Measurements from ENCODE around the gene RGL4. TPM values are rescaled to one million over a fixed set of nuclear protein-coding genes. Genes with fewer than 3 reads are reported as not detected.

RGL4 gene
- total RNA-seq, 1 donor from 2014 or later: not detected

GRCh38 chr22:23697031-23697970, 6.5 kb downstream of the RGL4 start:
- H3K27ac Mint-ChIP-seq (ENCODE audit: unreplicated experiment): no peak overlapping the region
- H3K27me3 Mint-ChIP-seq (ENCODE audit: unreplicated experiment): peaks cover 6% of the 10 kb centered on the region
- no peak for DNase-seq
- H3K36me3 Mint-ChIP-seq (ENCODE audit: unreplicated experiment): no peaks in the 10 kb centered on the region
- H3K4me1 Mint-ChIP-seq (ENCODE audit: low read depth, unreplicated experiment): peaks cover 13% of the 10 kb centered on the region
- no peak overlapping the region for H3K4me3 Mint-ChIP-seq (ENCODE audit: unreplicated experiment)
- no peak for TF ChIP-seq CTCF (IDR thresholded peaks at IDR 0.05; ENCODE audit: partially characterized antibody, unreplicated experiment)
- peaks cover 6% of the 10 kb centered on the region for H3K9me3 Mint-ChIP-seq (ENCODE audit: unreplicated experiment)

DNA sequence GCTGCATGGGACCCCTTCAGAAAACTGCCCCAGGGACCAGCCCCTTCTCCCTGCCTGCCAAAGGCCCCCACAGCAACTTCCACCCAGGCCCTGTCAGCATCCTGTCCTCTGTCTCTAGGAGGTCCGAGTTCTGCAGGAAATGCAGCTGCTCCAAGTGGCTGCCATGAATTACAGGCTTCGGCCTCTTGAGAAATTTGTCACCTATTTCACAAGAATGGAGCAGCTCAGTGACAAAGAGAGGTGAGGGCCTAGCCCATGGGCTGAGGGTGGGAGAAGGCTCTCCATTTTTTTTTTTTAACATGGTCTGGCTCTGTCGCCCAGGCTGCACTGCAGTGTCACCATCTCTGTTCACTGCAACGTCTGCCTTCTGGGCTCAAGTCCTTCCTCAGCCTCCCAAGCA, 7.3 kb downstream of the RGL4 start:
- Mint-ChIP-seq H3K4me1 (ENCODE audit: low read depth, unreplicated experiment) (peaks cover 10% of the 10 kb centered on the region), H3K9me3 (ENCODE audit: unreplicated experiment) (peaks cover under 1% of the 10 kb centered on the region), H3K27me3 (ENCODE audit: unreplicated experiment) (peaks cover 3% of the 10 kb centered on the region), H3K36me3 (ENCODE audit: unreplicated experiment) (no peaks in the 10 kb centered on the region), H3K27ac (ENCODE audit: unreplicated experiment) (no peak overlapping the region), H3K4me3 (ENCODE audit: unreplicated experiment) (no peak overlapping the region)
- no peak for DNase-seq
- TF ChIP-seq CTCF (IDR thresholded peaks at IDR 0.05; ENCODE audit: partially characterized antibody, unreplicated experiment): no peak

DNA sequence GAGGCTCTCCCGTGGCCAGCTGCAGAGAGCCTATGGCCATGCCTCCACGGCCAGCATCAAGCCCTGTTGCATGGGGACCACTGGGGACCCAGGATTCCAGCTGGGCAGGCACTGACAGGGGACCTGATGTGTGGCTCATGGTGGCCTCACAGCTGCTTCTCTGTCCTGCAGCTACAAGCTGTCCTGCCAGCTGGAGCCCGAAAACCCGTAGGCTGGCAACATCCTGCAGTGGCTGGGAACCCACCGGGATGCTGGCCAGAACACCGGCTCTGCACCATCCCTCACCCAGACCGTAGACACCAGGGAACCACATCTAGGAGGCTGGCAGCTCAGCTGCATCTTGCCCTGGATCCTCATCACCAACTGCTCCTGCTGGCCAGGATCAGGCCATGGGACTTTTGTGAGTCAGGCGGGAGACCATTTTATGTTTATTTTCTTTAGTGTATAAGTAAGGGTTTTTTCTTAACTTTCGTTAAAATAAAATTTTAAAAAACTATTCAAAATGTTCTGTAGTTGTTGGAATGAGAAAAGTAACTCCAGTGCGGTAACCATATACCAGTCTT, 7.9 kb downstream of the RGL4 start:
- Mint-ChIP-seq H3K27me3 (ENCODE audit: unreplicated experiment) (peaks cover 3% of the 10 kb centered on the region), H3K36me3 (ENCODE audit: unreplicated experiment) (no peaks in the 10 kb centered on the region), H3K4me3 (ENCODE audit: unreplicated experiment) (no peak overlapping the region), H3K27ac (ENCODE audit: unreplicated experiment) (no peak overlapping the region), H3K4me1 (ENCODE audit: low read depth, unreplicated experiment) (peaks cover 11% of the 10 kb centered on the region), H3K9me3 (ENCODE audit: unreplicated experiment) (no peaks in the 10 kb centered on the region)
- TF ChIP-seq CTCF (IDR thresholded peaks at IDR 0.05; ENCODE audit: partially characterized antibody, unreplicated experiment): no peak
- no peak for DNase-seq

DNA sequence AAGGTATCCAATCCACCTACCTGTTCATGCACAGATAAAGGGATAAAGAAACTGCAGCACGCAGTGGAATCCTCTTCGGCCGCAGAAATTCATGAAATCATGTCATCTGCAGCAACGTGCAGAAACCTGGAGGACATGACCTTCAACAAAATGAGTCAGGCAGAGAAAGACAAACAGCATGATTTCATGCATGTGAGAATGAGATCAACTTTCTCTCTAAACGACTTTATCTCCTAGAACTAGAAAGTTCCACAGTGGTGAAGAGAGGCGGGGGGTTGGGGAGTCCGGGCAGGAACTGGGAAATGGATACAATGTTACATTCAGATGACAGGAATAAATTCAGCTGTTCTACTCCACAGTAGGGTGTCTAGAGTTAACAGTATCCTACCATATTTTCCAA, 9.9 kb downstream of the RGL4 start:
- TF ChIP-seq CTCF (IDR thresholded peaks at IDR 0.05; ENCODE audit: partially characterized antibody, unreplicated experiment): no peak
- Mint-ChIP-seq H3K4me1 (ENCODE audit: low read depth, unreplicated experiment) (peaks cover 11% of the 10 kb centered on the region), H3K36me3 (ENCODE audit: unreplicated experiment) (peaks cover 9% of the 10 kb centered on the region), H3K4me3 (ENCODE audit: unreplicated experiment) (no peak overlapping the region), H3K27me3 (ENCODE audit: unreplicated experiment) (no peaks in the 10 kb centered on the region), H3K27ac (ENCODE audit: unreplicated experiment) (no peak overlapping the region), H3K9me3 (ENCODE audit: unreplicated experiment) (no peaks in the 10 kb centered on the region)
- no peak for DNase-seq

- Mint-ChIP-seq H3K4me3 (ENCODE audit: unreplicated experiment) (no peak overlapping the region), H3K36me3 (ENCODE audit: unreplicated experiment) (peaks cover 9% of the 10 kb centered on the region), H3K27ac (ENCODE audit: unreplicated experiment) (no peak overlapping the region), H3K27me3 (ENCODE audit: unreplicated experiment) (no peaks in the 10 kb centered on the region), H3K4me1 (ENCODE audit: low read depth, unreplicated experiment) (peaks cover 8% of the 10 kb centered on the region), H3K9me3 (ENCODE audit: unreplicated experiment) (no peaks in the 10 kb centered on the region)
- no peak for TF ChIP-seq CTCF (IDR thresholded peaks at IDR 0.05; ENCODE audit: partially characterized antibody, unreplicated experiment)
- DNase-seq: no peak
These were observed 13.2 kb downstream of the RGL4 start for GRCh38 chr22:23704062-23704461.
